Tongue (tissue), 3 donors: ENCODE results near the gene SLC22A14. TPM values are rescaled to one million over a fixed set of nuclear protein-coding genes. Genes with fewer than 3 reads are reported as not detected.

Source experiments
- DNase-seq: peaks from one replicate; pipeline ENCODE4 v3.0.0-alpha.2; 2015
- small RNA-seq: library from RNA; depleted of rRNA; stranded (forward); fragments of <200 nt; gene quantifications from one replicate; pipeline ENCODE3, GENCODE V24; 2014; ENCODE audit warnings: low replicate concordance
- total RNA-seq: library from RNA; depleted of rRNA; stranded (reverse); fragments of >200 nt; gene quantifications from one replicate; pipeline ENCODE4 v1.2.3, GENCODE V29; 2014

SLC22A14 gene
- total RNA-seq, 1 donor from 2014 or later: not detected

GRCh38 chr3:38345879-38346586 is 63.9 kb downstream of the SLC22A14 start:
- no peak for DNase-seq

GRCh38 chr3:38346587-38347410 is 64.7 kb downstream of the SLC22A14 start, which contains the start of gene XYLB:
TSS of gene XYLB (plus strand) at chr3:38346785. CDS start at chr3:38346869, 84 bp downstream.
- DNase-seq: peak; percentile 89

- no peak for DNase-seq
Observed at GRCh38 chr3:38347421-38348200, 65.5 kb downstream of the SLC22A14 start.

- no peak for DNase-seq
Observed at GRCh38 chr3:38348903-38349302, 66.8 kb downstream of the SLC22A14 start.

GRCh38 chr3:38349684-38350359 is 67.7 kb downstream of the SLC22A14 start:
- no peak for DNase-seq

- DNase-seq: no peak
Observed at GRCh38 chr3:38353151-38353550, 71.1 kb downstream of the SLC22A14 start.

GRCh38 chr3:38354588-38355330 is 72.7 kb downstream of the SLC22A14 start:
- peak; percentile 65 for DNase-seq

GRCh38 chr3:38359038-38359437 is 76.9 kb downstream of the SLC22A14 start:
- DNase-seq: no peak

- DNase-seq: no peak
Observed at GRCh38 chr3:38360345-38360744, 78.3 kb downstream of the SLC22A14 start.

GRCh38 chr3:38361496-38361895 is 79.4 kb downstream of the SLC22A14 start:
- no peak for DNase-seq

- DNase-seq: no peak
Observed at GRCh38 chr3:38362825-38363224, 80.7 kb downstream of the SLC22A14 start.

- no peak for DNase-seq
Observed at GRCh38 chr3:38364721-38365400, 82.8 kb downstream of the SLC22A14 start.

- DNase-seq: no peak
Observed at GRCh38 chr3:38365469-38366062, 83.5 kb downstream of the SLC22A14 start.

- DNase-seq: no peak
Observed at GRCh38 chr3:38366082-38366481, 84.0 kb downstream of the SLC22A14 start.

- DNase-seq: no peak
Observed at GRCh38 chr3:38367779-38368178, 85.7 kb downstream of the SLC22A14 start.

Small RNA genes within 50 kb of the gene (small RNA-seq; reads per million reads assigned to genes)
- gene RNU6-235P: not detected

Other genes starting within 250 kb of the SLC22A14 start
- 0.10 TPM for gene DLEC1, start 243.1 kb upstream of the SLC22A14 start, total RNA-seq
- gene ACAA1, start 145.2 kb upstream of the SLC22A14 start, total RNA-seq: 42.0 TPM
- gene MYD88, start 143.6 kb upstream of the SLC22A14 start, total RNA-seq: 14.1 TPM
- gene OXSR1, start 116.8 kb upstream of the SLC22A14 start, total RNA-seq: 43.6 TPM
- gene SLC22A13, start 16.5 kb upstream of the SLC22A14 start, total RNA-seq: 0.51 TPM
- 3.6 TPM for gene XYLB, start 64.5 kb downstream of the SLC22A14 start, total RNA-seq
- 27.8 TPM for gene ACVR2B, start 171.6 kb downstream of the SLC22A14 start, total RNA-seq
- 18.6 TPM for gene EXOG, start 214.0 kb downstream of the SLC22A14 start, total RNA-seq